HepG2 (cell line): Measurements from ENCODE around the gene HDAC8. TPM values are rescaled to one million over a fixed set of nuclear protein-coding genes. Genes with fewer than 3 reads are reported as not detected.
"Not testable (repeated sequence)": the region's sequence is repeated elsewhere in the genome, so short reads cannot be mapped to it uniquely, and the experiment has no call there.

Source experiments
- ATAC-seq: fragments of 200-7000 bp; cut with Tn5 transposase; 3 replicates; pipeline ENCODE4 v1.9.1; 2020; ENCODE audit warnings: mild to moderate bottlenecking, moderate library complexity
- BruUV-seq: library from RNA; stranded (reverse); fragments of 400-500 nt; replicated peaks from 2 replicates; lab custom pipeline; 2021; lab: Mats Ljungman, UMichigan
- CTCF ChIA-PET: fragments of 300-600 bp; formaldehyde crosslinking; extraction: SDS; loops from one replicate; lab custom pipeline; 2021; ENCODE audit warnings: low total read pairs, inconsistent platforms, low intra/inter-chr PET ratio; lab: Yijun Ruan, JAX
- POLR2A ChIA-PET: fragments of 350-600 bp; sonication (Branson Sonifier 250); formaldehyde crosslinking; loops from one replicate; lab custom pipeline; 2020; ENCODE audit warnings: antibody characterized with exemption, inconsistent platforms; lab: Yijun Ruan, JAX
- DNase-seq: peaks from one replicate; pipeline ENCODE4 v3.0.0-alpha.2; 2015; ENCODE audit warnings: low spot score
- FAIRE-seq: peaks from 3 replicates; lab custom pipeline; 2011; peaks lifted over from hg19 to GRCh38; lab: Jason Lieb, UNC
- H2AFZ ChIP-seq: one replicate; pipeline ENCODE4 v1.6.1; 2011; ENCODE audit warnings: low read length, inconsistent platforms
- H3K27ac ChIP-seq: fragments of 300-600 bp; 3 replicates; pipeline ENCODE4 v1.8.0; 2011; ENCODE audit warnings: mixed run types, mild to moderate bottlenecking, mixed read lengths, low read length, inconsistent platforms; ENCODE audit not compliant: insufficient read depth; ENCODE audit errors: extremely low read length
- H3K27me3 ChIP-seq, 2 experiments: fragments of 200-600 bp in 1 of 2; 2 replicates in 1 of 2; 3 replicates in 1 of 2; pipeline versions ENCODE4 v1.6.0 to v1.8.0; 2011; ENCODE audit warnings: low read length in 2 of 2, mild to moderate bottlenecking in 2 of 2, moderate library complexity in 2 of 2, inconsistent platforms in 1 of 2; ENCODE audit not compliant: insufficient read depth in 2 of 2, control insufficient read depth in 1 of 2
- H3K36me3 ChIP-seq, 2 experiments: fragments of 200-600 bp in 1 of 2; replicated peaks in 1 of 2; 2 replicates in 1 of 2; 3 replicates in 1 of 2; pipeline versions ENCODE4 v1.5.1 to v1.8.0; 2011; ENCODE audit warnings: low read length in 2 of 2, inconsistent platforms in 1 of 2; ENCODE audit not compliant: insufficient read depth in 2 of 2, control insufficient read depth in 1 of 2
- H3K4me1 ChIP-seq: 2 replicates; pipeline ENCODE4 v1.5.1; 2012; ENCODE audit warnings: low read length, inconsistent platforms; ENCODE audit not compliant: insufficient read depth
- H3K4me2 ChIP-seq: 2 replicates; pipeline ENCODE4 v1.6.0; 2011; ENCODE audit warnings: low read depth, low read length, inconsistent platforms
- H3K4me3 ChIP-seq, 3 experiments: fragments of 200-600 bp in 1 of 3; sonication (generic), shearing (Covaris generic) in 1 of 3; replicated peaks in 1 of 3; 2 replicates each; pipeline ENCODE4 v1.5.1; 2011 to 2016; ENCODE audit warnings: low read length in 3 of 3, inconsistent platforms in 2 of 3, low read depth in 2 of 3, mild to moderate bottlenecking in 2 of 3, control low read depth in 1 of 3, mixed read lengths in 1 of 3; ENCODE audit not compliant: insufficient read depth in 1 of 3
- H3K79me2 ChIP-seq: one replicate; pipeline ENCODE4 v1.6.1; 2011; ENCODE audit warnings: low read length, inconsistent platforms; ENCODE audit not compliant: insufficient read depth
- H3K9ac ChIP-seq: 2 replicates; pipeline ENCODE4 v1.6.0; 2011; ENCODE audit warnings: mild to moderate bottlenecking, low read depth, low read length, inconsistent platforms; ENCODE audit not compliant: insufficient read depth
- H3K9me3 ChIP-seq: 2 replicates; pipeline ENCODE4 v1.5.1; 2012; ENCODE audit warnings: mild to moderate bottlenecking, low read length
- H4K20me1 ChIP-seq: 2 replicates; pipeline ENCODE4 v1.6.0; 2011; ENCODE audit warnings: inconsistent platforms, mild to moderate bottlenecking, low read length, moderate library complexity; ENCODE audit not compliant: insufficient read depth
- DNMT3B ChIP-seq: conservative IDR thresholded peaks from 2 replicates; pipeline ENCODE4 v1.6.1; 2016; ENCODE audit warnings: missing biosample characterization, control low read depth
- IRX3 ChIP-seq: sonication (generic); formaldehyde crosslinking; IDR thresholded peaks from 2 replicates; pipeline ENCODE4 v1.8.1; 2023; ENCODE audit warnings: mild to moderate bottlenecking, low read depth, missing genetic modification reagents, borderline replicate concordance
- NFYC ChIP-seq: IDR thresholded peaks from 2 replicates; pipeline ENCODE4 v1.6.1; 2016; ENCODE audit warnings: missing genetic modification reagents, missing compliant biosample characterization
- POGZ ChIP-seq: sonication (generic); formaldehyde crosslinking; IDR thresholded peaks from 2 replicates; pipeline ENCODE4 v1.4.0; 2020; ENCODE audit warnings: mild to moderate bottlenecking, missing genetic modification reagents
- RXRA ChIP-seq: sonication (generic); formaldehyde crosslinking; IDR thresholded peaks from 2 replicates; pipeline ENCODE4 v1.5.1; 2020; ENCODE audit warnings: missing genetic modification reagents
- THAP11 ChIP-seq: IDR thresholded peaks from 2 replicates; pipeline ENCODE4 v1.6.1; 2016; ENCODE audit warnings: missing biosample characterization, missing genetic modification reagents
- ZNF10 ChIP-seq: sonication (generic); formaldehyde crosslinking; IDR thresholded peaks from 2 replicates; pipeline ENCODE4 v1.4.0; 2020; ENCODE audit warnings: mild to moderate bottlenecking, low read depth, missing genetic modification reagents, borderline replicate concordance
- ZNF282 ChIP-seq: fragments of 450-650 bp; IDR thresholded peaks from 2 replicates; pipeline ENCODE4 v1.6.1; 2018; ENCODE audit not compliant: partially characterized antibody
- ZNF441 ChIP-seq: sonication (generic); formaldehyde crosslinking; IDR thresholded peaks from 2 replicates; pipeline ENCODE4 v1.7.0; 2021; ENCODE audit warnings: missing genetic modification reagents, borderline replicate concordance
- ZNF501 ChIP-seq: sonication (generic); formaldehyde crosslinking; IDR thresholded peaks from 2 replicates; pipeline ENCODE4 v1.5.1; 2020; ENCODE audit warnings: mild to moderate bottlenecking, moderate library complexity, missing genetic modification reagents
- ZNF713 ChIP-seq: sonication (generic); formaldehyde crosslinking; IDR thresholded peaks from 2 replicates; pipeline ENCODE4 v1.4.0; 2020; ENCODE audit warnings: mild to moderate bottlenecking, missing genetic modification reagents
- ZNF839 ChIP-seq: sonication (generic); formaldehyde crosslinking; IDR thresholded peaks from 2 replicates; pipeline ENCODE4 v1.4.0; 2020; ENCODE audit warnings: missing genetic modification reagents, mild to moderate bottlenecking, borderline replicate concordance
- WGBS: methylation state at CpG from one replicate; pipeline ENCODE4 v1.1.6; 2017; ENCODE audit warnings: low lambda C conversion rate; 5-methylcytosine and 5-hydroxymethylcytosine counted together
- in situ Hi-C: cut with HindIII; loops from 2 replicates; pipeline ENCODE4 v1.10.0; 2017; ENCODE audit warnings: low pct_unique_long_range_greater_than_20kb; ENCODE audit not compliant: extremely low pct_ligation_motif_present
- intact Hi-C: fragments of 100-400 bp; cut with micrococcal nuclease; formaldehyde crosslinking; loops from one replicate; pipeline ENCODE4 v1.10.0; 2022; ENCODE audit not compliant: unreplicated experiment
- polyA plus RNA-seq, 8 experiments: library from polyadenylated mRNA; depleted of rRNA in 3 of 8; stranded (reverse) in 7 of 8; unstranded in 1 of 8; fragments of >200 nt; fragmentation: Illumina TruSeq in 4 of 8; extraction: Trizol in 4 of 8; gene quantifications; 2 replicates each; pipeline versions ENCODE4 v1.2.1 to v1.2.3, GENCODE V29; 2011 to 2016; ENCODE audit warnings: low read depth in 4 of 8, missing spikeins in 1 of 8, mixed read lengths in 1 of 8; ENCODE audit not compliant: insufficient read depth in 1 of 8
- total RNA-seq, 5 experiments: library from RNA; depleted of rRNA; stranded (reverse); fragments of >200 nt; fragmentation: Illumina TruSeq; extraction: Trizol; gene quantifications; 2 replicates each; pipeline ENCODE4 v1.2.3, GENCODE V29; 2016; ENCODE audit warnings: low read depth in 1 of 5
- TF ChIP-seq, protein P1 (sequence below): sonication (generic); formaldehyde crosslinking; IDR thresholded peaks from 2 replicates; pipeline ENCODE4 v1.8.0; 2022; ENCODE audit warnings: mild to moderate bottlenecking, missing genetic modification reagents, borderline replicate concordance
- TF ChIP-seq, protein P2 (sequence below): sonication (generic); formaldehyde crosslinking; IDR thresholded peaks from 2 replicates; pipeline ENCODE4 v1.4.0; 2020; ENCODE audit warnings: missing genetic modification reagents

Gene HDAC8
- total and polyA plus RNA-seq, 2 of the 13 experiments (the other 11 are each of a cell fraction or from before 2014, with no cell fraction given) = 13.7 to 28.6 TPM

DNA sequence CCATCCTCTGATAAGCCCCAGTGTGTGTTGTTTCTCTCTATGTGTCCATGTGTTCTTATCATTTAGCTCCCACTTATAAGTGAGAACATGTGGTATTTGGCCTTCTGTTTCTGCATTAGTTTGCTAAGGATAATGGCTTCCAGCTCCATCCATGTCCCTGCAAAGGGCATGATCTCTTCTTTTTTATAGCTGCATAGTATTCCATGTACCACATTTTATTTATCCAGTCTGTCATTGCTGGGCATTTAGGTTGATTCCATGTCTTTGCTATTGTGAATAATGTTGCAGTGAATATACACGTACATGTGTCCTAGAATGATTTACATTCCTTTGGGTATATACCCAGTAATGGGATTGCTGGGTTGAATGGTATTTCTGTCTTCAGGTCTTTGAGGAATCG is 167.5 kb downstream of the HDAC8 start:
- 95% methylated on average over 2 of the region's 2 CpGs for WGBS
- CTCF ChIA-PET, H3K27me3 ChIP-seq, H3K79me2 ChIP-seq, H3K4me1 ChIP-seq, intact Hi-C loops, H3K9ac ChIP-seq, in situ Hi-C loops, H3K4me2 ChIP-seq, H3K4me3 ChIP-seq, FAIRE-seq, H3K27ac ChIP-seq, BruUV-seq, H2AFZ ChIP-seq, ATAC-seq, H3K9me3 ChIP-seq, DNase-seq, POLR2A ChIA-PET, H3K36me3 ChIP-seq, H4K20me1 ChIP-seq: not testable (repeated sequence)

DNA sequence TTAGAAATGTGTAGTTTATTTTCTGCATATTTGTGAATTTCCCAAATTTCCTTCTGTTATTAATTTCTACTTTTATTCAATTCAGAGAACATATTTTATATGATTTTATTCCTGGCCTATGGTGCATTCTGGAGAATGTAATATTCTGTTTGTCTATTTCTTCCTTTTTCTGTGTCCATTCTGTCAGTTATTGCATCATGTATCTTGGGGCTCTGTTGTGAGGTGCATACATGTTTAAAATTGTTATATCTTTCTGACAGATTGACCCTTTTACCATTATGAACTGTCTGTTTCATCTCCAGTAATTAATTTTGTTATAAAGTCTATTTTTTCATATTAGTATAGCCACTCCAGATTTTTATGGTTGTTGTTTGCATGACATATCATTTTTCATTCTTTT is 170.0 kb downstream of the HDAC8 start:
- no peak for FAIRE-seq
- in situ Hi-C loops = no loop called here

More for the DNA sequence above, 170.0 kb downstream of the HDAC8 start:
- H3K4me3 ChIP-seq = no peak overlapping the region
- ChIA-PET CTCF (no interaction called here), POLR2A (no interaction called here)
- H3K27me3 ChIP-seq = no peaks in the 10 kb centered on the region
- DNase-seq = no peak
- intact Hi-C loops = no loop called here
- ATAC-seq = no peak
- H2AFZ ChIP-seq = no peak overlapping the region
- no peak overlapping the region for H3K27ac ChIP-seq
- no peaks in the 10 kb centered on the region for H3K79me2 ChIP-seq
- H3K4me2 ChIP-seq = no peak overlapping the region
- BruUV-seq = no TSS peak
- H4K20me1 ChIP-seq = no peaks in the 10 kb centered on the region
- H3K4me1 ChIP-seq = no peaks in the 10 kb centered on the region
- no peaks in the 10 kb centered on the region for H3K9me3 ChIP-seq
- no peak overlapping the region for H3K9ac ChIP-seq
- TF ChIP-seq NFYC (CRISPR knock-in tag) (no peak), DNMT3B (CRISPR knock-in tag) (no peak), ZNF282 (no peak), ZNF713 (CRISPR knock-in tag) (no peak), IRX3 (CRISPR knock-in tag) (no peak), ZNF839 (CRISPR knock-in tag) (no peak), RXRA (no peak), ZNF501 (no peak), ZNF10 (no peak), POGZ (no peak), THAP11 (CRISPR knock-in tag) (no peak), ZNF441 (CRISPR knock-in tag) (no peak)
- TF ChIP-seq, protein P1, sequence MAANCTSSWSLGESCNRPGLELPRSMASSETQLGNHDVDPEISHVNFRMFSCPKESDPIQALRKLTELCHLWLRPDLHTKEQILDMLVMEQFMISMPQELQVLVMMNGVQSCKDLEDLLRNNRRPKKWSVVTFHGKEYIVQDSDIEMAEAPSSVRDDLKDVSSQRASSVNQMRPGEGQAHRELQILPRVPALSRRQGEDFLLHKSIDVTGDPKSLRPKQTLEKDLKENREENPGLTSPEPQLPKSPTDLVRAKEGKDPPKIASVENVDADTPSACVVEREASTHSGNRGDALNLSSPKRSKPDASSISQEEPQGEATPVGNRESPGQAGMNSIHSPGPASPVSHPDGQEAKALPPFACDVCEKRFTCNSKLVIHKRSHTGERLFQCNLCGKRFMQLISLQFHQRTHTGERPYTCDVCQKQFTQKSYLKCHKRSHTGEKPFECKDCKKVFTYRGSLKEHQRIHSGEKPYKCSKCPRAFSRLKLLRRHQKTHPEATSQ (CRISPR knock-in tag) = no peak
- TF ChIP-seq, protein P2, sequence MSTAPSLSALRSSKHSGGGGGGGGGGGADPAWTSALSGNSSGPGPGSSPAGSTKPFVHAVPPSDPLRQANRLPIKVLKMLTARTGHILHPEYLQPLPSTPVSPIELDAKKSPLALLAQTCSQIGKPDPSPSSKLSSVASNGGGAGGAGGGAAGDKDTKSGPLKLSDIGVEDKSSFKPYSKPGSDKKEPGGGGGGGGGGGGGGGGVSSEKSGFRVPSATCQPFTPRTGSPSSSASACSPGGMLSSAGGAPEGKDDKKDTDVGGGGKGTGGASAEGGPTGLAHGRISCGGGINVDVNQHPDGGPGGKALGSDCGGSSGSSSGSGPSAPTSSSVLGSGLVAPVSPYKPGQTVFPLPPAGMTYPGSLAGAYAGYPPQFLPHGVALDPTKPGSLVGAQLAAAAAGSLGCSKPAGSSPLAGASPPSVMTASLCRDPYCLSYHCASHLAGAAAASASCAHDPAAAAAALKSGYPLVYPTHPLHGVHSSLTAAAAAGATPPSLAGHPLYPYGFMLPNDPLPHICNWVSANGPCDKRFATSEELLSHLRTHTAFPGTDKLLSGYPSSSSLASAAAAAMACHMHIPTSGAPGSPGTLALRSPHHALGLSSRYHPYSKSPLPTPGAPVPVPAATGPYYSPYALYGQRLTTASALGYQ = no peak
- no peaks in the 10 kb centered on the region for H3K36me3 ChIP-seq
